Cerebellar nuclear complex (tissue), 1 donor: ENCODE results near the gene PAFAH1B1.
"Not testable (repeated sequence)": the region's sequence is repeated elsewhere in the genome, so short reads cannot be mapped to it uniquely, and the experiment has no call there.

Experiments
- DNase-seq, 2 experiments: peaks; one replicate each; lab custom pipeline; 2025; lab: John Stamatoyannopoulos, UW

The PAFAH1B1 gene

DNA sequence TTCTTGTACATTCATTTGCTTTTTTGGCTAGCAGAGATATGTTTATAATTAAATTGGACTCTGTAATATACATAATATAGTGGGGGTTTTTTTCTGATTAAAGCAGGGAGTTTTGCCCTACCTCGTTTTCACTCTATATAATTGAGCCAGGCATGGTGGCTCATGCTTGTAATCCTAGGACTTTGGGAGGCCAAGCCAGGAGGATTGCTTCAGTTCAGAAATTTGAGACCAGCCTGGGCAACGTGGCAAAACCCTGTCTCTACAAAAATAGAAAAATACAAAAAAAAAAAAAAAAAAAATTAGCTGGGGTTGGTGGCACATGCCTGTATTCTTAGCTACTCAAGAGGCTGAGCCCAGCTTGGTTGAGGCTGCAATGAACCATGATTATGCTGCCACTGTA is 42.2 kb downstream of the PAFAH1B1 start:
- no peak for DNase-seq

DNA sequence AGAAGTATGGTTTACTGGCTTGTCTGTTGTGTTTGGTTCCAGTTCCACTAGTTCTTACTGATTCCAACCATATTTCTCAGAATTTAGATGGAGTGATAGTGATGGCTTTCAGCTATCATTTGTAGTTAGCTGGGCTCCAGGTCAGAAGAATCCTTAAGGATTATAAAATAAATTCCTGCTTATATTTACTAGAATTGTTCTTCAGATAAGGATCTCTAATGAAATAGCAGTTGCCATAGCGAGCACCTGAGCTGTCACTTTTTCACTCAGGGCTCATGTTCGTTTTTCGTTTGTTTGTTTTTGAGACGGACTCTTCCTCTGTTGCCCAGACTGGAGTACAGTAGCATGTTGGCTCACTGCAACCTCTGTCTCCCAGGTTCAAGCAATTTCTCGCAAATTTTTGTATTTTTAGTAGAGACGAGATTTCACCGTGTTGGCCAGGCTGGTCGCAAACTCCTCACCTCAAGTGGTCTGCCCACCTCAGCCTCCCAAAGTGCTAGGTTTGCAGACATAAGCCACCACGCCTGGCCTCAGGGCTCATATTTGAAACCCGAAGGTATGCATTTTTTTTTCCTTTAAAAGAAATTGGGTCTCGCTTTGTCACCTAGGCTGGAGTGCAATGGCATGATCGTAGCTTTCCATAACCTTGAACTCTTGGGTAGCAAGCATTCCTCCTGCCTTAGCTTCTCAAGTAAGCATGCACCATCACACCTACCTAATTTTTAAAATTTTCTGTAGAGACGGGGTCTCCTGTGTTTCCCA is 42.9 kb downstream of the PAFAH1B1 start:
- DNase-seq = no peak

DNA sequence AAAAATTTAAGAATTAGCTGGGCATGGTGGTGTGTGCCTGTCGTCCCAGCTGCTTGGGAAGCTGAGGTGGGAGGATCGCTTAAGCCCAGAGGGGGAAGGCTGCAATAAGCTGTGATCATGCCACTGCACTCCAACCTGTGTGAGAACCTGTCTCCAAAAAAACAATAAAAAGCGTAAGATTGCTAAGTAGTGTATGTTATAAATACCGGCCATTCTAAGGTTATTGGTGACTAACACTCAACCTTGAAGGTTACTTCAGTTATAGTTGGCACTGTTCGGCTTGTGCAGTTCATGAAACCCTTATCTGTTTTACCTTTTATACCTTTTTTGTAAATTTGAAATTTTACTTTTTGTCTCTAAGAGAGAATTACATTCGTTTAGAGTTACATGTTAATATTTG is 44.0 kb downstream of the PAFAH1B1 start:
- DNase-seq = no peak

DNA sequence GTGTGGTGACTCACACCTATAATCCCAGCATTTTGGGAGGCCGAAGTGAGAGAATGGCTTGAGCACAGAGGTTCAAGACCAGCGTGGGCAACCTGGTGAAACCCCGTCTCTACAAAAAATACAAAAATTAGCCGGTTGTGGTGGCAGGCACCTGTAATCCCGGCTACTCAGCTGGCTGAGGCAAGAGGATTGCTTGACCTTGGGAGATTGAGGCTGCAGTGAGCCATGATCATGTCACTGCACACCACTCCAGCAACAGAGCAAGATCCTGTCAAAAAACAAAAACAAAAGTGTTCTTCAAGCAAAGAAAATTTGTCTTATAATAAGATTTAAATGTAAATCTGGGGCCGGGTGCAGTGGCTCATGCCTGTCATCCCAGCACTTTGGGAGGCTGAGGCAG is 51.5 kb downstream of the PAFAH1B1 start:
- no peak for DNase-seq

DNA sequence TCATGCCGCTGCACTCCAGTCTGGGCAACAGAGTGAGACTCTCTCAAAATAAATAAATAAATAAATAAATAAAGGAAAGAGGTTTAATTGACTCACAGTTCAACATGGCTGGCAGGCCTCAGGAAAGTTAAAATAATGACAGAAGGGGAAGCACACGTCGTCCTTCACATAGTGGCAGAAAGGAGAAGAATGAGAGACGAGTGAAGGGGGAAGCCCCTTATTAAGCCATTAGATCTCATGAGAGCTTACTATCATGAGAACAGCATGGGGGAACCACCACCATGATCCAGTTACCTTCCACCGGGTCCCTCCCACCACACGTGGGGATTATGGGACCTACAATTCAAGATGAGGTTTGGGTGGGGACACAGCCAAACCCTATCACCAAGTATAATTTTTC is 54.5 kb downstream of the PAFAH1B1 start:
- DNase-seq = no peak

DNA sequence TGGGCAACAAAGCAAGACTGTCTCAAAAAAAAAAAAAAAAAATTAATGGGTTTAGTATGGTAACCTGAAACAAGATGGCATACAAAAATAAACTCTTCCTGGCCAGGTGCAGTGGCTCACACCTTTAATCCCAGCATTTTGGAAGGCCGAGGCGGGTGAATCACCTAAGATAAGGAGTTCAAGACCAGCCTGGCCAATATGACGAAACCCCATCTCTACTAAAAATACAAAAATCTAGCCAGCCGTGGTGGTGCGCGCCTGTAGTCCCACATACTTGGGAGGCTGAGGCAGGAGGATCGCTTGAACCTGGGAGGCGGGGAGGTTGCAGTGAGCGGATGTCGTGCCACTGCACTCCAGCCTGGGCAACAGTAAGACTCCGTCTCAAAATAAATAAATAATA is 55.7 kb downstream of the PAFAH1B1 start:
- DNase-seq = no peak

DNA sequence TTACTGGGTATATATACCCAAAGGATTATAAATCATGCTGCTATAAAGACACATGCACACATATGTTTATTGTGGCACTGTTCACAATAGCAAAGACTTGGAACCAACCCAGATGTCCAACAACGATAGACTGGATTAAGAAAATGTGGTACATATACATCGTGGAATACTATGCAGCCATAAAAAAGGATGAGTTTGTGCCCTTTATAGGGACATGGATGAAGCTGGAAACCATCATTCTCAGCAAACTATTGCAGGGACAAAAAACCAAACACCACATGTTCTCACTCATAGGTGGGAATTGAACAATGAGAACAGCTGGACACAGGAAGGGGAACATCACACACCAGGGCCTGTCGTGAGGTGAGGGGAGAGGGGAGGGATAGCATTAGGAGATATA is 59.5 kb downstream of the PAFAH1B1 start:
- DNase-seq = not testable (repeated sequence)

DNA sequence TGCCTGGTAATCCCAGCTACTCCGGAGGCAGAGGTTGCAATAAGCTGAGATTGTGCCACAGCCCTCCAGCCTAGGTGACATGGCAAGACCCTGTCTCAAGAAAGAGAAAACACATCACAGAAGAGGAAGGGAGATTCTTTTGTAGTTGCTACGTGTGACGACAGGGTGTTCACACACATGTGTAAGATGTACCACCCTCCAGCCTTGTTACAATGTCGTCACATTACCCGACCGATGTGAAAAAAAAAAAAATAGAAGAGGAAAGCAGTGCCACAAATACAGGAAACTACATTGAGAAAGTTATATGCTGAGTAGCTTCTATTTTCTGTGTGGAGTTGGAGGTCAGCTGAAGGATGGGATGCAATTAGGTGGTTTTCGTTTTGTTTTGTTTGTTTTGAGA is 62.1 kb downstream of the PAFAH1B1 start:
- DNase-seq = no peak

DNA sequence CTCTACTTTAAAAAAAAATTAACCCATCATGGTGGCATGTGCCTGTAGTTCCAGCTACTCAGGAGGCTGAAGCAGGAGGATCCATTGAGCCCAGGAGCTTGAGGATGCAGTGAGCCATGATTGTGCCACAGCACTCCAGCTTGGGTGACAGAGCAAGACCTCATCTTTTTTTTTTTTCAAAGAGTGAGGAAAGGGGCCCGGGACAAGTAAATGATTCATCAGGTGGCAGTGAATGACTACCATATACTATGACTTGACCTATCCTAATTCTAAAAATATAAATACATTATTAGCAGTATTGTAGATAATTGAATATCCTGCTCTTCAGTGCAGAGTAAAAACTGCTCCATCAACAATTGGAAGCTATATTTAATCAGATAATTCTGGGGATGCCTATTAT is 62.8 kb downstream of the PAFAH1B1 start:
- no peak for DNase-seq

DNA sequence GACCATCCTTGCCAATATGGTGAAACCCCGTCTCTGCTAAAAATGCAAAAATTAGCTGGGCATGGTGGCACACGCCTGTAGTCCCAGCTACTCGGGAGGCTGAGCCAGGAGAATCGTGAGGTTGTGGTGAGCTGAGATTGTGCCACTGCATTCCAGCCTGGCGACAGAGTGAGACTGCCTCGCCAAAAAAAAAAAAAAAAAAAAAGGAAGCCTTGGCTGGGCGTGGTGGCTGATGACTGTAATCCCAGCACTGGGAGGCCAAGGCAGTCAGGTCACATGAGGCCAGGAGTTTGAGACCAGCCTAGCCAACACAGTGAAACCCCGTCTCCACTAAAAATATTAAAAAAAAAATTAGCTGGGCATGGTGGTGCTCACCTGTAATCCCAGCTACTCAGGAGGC is 65.9 kb downstream of the PAFAH1B1 start:
- DNase-seq = not testable (repeated sequence)

DNA sequence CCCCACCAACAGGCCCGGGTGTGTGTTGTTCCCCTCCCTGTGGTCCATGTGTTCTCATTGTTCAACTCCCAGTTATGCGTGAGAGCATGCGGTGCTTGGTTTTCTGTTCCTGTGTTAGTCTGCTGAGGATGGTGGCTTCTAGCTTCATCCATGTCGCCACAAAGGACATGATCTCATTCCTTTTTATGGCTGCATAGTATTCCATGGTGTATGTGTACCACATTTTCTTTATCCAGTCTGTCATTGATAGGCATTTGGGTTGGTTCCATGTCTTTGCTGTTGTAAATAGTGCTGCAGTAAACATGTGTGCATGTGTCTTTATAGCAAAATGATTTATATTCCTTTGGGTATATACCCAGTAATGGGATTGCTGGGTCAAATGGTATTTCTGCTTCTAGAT is 67.0 kb downstream of the PAFAH1B1 start:
- not testable (repeated sequence) for DNase-seq

DNA sequence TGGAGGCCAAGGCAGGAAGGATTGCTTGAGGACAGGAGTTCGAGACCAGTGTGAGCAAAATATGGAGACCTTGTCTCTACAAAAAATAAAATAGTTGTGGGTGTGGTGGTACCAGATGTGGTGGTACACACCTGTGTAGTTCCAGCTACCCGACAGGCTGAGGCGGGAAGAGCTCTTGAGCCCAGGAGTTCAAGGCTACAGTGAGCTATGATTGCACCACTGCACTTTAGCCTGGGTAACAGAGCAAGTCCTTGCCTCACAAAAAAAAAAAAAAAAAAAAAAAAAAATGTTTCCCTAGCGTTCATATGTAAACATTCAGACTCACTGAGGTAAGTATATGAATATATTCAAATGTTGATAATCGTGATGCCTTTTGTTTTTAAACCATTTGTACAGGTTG is 78.6 kb downstream of the PAFAH1B1 start:
- no peak for DNase-seq

DNA sequence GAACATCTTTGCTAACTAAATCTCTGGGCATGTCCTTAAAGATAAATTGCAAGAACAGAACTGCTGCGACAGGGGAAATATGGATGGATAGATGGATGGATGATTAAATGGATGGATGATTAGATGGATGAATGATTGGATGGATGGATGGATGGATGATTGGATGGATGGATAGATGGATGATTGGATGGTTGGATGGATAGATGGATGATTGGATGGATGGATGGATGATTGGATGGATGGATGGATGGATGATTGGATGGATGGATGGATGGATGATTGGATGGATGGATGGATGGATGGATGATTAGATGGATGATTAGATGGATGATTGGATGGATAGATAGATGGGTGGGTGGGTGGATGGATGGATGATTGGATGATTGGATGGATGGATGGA is 85.8 kb downstream of the PAFAH1B1 start:
- DNase-seq = not testable (repeated sequence)

DNA sequence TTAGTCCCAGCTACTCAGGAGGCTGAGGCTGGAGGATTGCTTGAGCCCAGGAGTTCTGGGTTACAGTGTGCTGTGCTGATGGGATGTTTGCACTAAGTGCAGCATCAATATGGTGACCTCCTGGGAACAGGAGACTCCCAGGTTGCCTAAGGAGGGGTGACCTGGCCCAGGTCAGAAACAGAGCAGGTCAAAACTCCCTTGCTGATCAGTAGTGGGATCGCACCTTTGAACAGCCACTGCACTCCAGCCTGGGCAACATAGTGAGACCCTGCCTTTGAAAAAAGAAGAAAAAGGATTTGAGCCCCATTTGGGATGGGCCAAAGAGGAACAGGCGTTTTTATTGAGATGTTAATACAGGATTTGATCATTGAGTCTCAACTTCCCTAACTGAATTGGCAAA is 87.5 kb downstream of the PAFAH1B1 start:
- DNase-seq = no peak

DNA sequence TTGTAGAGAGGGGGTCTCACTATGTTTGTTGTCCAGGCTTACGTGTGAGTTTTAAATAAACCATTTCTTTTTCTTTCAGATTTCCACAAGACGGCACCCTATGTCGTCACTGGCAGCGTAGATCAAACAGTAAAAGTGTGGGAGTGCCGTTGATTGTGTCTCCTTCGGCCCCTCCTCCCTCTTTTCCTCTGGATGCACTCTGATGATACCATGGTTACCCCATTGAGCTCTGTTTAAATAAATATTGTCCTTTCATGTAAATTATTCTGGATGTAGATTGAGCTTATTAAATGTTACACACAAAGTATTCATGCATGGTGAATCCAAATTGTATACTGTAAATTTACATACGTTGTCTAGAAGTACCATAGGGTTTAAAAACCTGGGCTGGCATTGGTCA is 88.2 kb downstream of the PAFAH1B1 start:
- no peak for DNase-seq

DNA sequence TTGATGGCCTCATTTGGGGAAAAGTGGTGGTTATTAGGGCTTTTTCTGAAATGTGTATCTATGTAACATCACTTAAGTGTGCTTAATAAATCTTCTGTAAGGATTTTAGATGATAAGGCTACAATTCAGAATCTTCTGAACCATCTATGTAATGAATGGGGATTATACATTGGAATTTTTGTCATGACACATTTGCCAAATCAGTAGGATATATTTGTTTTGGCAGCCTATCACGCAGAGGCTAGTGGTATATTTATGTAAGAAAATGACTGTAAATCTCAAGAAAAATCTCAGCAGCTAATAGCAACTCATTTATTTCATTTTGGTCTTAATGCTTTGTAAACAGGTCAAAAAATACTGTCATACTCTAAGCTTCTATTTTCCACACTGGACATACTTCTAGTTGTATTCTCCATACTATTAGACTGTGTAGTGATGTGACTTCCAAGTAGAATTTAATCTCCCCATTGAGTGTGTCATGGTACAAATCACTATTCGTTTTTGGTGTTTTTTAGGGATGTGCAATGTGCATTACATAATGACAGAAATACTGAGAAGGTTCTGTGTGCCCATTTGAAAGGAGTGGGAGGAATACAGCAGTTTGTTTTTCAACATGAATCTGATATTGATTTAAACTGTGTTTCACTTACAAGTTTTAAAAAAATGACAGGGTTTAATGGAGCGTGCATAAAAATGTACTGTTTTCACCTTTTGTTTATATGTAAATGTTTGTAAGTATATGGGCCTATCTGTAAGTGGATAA is 88.9 kb downstream of the PAFAH1B1 start:
- DNase-seq = no peak

DNA sequence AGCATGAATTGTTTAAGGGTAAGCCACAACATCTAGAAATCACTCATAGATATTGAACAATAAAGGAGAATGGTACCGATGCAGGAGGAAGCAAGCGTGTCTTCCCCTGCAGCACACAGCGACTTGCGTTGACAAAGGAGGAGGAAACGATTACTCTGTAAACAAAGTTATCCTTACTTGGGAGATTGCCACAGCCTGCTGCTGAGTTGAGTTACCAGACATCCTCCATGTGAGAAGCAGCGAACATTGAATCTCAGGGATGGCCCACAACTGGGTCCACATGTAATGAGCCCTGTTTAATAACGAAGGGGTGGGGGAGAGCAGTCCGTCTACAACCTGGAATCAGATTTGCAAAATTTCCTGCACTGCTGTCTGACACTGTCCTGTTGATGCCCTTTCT is 90.5 kb downstream of the PAFAH1B1 start:
- DNase-seq = no peak

DNA sequence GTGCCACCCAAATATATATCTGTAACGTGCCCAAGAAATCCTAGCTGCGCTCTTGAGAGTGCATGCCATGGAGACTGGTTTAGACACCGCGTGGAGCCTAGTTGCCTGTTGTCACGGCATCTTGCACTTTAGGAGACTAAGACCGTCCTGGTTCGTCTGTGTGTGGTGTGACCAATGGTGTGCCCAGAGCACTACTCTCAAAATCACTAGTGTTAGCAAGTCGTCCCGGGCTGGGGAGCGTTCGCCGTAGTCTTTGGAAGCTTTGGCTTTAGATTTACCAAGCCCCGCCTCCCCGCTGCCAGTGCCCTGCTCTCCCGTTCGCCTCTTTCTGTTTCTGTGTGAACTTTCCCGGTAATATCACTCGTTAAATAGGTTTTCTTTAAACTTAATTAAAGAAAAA is 91.1 kb downstream of the PAFAH1B1 start:
- no peak for DNase-seq

DNA sequence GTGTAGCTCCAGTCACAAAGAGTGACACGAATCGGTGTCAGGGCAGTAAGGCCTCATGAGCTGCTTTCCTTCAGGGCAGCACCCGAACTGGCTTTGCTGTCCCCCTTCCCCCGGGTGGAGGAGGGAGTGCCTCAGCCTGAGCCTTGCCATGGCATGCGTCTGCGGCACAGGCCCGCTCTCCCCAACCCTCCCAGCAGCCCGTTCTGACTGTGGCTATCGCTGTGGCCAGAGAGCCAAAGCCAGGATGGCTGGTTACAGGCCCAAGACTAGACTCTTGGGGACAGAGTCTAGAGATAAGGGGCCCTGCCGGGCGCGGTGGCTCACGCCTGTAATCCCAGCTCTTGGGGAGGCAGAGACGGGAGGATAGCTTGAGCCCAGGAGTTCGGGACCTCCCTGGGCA is 92.2 kb downstream of the PAFAH1B1 start:
- no peak for DNase-seq

DNA sequence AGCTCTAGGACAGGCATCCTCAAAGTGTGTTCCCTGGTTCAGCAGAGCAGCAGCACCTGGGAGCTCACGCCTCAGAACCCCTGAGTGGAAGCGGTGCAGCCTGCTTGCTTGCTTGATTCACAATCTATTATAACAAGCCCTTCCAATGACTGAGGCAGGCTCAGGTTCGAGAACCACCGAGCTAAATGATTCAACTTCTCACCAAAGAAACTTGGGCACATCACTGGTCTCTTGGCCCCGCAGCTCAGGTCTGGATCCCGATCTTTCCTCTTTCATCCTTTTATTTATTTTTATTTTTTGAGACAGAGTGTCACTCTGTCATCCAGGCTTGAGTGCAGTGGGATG is 93.6 kb downstream of the PAFAH1B1 start:
- no peak for DNase-seq

DNA sequence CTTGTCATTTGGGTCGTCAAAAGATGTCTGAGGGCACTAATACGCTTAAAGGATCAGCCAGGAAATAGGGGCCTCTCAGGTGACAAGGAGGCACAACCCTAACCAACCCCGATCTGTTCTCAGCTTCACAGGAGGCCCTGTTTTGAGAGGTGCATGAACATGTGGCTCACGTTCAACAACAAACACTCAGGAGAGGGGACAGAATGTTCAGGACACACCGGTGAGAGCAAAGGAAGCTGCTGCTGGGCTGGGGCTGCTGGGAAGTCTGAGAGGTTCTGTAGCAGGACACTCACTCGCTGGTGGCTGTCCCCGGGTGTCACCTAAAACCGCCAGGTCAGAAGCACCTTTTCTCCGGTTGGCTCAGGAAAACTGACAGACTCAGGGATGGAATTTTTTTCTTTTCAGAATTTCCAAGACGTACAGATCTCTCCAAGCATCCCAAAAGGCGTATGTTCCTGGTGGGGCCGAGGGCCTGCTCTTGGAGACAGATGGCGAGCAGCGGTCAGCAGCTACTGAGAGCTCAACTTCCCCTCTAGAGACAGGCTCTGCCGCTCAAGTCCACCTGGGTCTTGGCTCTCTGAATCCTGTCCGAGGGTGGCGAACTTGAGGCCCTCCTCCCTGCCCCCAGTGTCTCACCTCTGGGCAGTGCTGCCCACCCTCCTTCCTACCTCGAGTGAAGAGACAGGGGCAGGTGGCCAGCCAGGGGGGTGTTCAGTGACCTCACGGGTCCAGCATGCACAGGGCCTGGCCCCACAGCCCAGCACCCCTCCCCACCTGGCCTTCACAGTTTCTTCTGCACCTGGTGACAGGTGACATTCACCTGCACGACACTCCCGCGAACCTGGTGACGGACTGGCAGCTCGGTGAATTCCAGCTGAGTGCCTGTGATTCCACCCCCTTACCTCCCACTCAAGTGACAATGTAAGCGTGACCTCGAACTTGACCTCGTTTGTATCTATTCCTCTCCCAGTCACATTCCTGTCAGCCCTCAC is 95.2 kb downstream of the PAFAH1B1 start:
- DNase-seq = no peak

DNA sequence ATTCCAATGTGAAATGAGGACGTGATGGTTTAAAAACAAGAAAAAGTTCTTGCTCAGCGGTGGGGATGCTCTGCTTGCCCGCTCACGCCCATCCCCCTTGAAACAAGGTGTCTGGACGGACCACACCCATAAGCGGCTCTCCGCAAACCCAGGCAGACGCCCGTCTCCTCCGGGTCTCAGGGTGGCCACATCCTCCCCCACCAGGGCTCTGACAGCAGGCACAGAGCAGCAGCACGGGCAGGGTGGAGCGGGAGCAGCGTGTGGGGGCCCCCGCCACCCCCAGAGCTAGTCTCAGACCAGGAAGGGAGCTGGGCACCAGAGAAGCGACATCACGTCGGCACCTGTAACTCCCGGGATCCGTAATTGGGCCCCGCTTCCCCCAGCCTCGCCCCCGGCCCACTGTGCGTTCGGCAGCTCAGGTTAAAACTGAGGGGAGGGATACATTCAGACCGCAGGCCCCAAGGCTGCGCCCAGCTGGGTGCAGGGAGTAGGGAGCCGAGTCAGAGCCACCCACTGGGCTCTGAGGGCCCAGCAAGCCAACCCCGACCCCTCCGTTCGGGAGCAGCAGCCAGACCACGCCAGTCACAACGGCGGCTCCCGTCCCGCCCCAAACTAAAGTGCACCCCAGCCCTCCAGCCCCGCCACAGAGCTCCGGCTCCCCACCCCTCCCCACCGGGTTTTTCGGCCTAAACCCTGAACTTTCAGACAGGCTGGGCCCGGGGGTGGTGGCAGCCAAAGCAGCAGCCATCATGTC is 96.1 kb downstream of the PAFAH1B1 start:
- no peak for DNase-seq
